Suppressor macrophage (primary cell): ENCODE results near the gene SUV39H2.
A peak's percentile ranks its signal among the peaks of the same experiment; 100 is the strongest.
"Not testable (repeated sequence)": the region's sequence is repeated elsewhere in the genome, so short reads cannot be mapped to it uniquely, and the experiment has no call there.

Experiments
- DNase-seq, 4 experiments: peaks; one replicate each; pipeline ENCODE4 v3.0.0-alpha.2; 2020 to 2022
- total RNA-seq, 17 experiments: gene quantifications; one replicate each; lab custom pipeline; 2026; ENCODE audit warnings: mixed read lengths in 6 of 17, inconsistent platforms in 3 of 17; lab: John Stamatoyannopoulos, UW

Gene SUV39H2, protein sequence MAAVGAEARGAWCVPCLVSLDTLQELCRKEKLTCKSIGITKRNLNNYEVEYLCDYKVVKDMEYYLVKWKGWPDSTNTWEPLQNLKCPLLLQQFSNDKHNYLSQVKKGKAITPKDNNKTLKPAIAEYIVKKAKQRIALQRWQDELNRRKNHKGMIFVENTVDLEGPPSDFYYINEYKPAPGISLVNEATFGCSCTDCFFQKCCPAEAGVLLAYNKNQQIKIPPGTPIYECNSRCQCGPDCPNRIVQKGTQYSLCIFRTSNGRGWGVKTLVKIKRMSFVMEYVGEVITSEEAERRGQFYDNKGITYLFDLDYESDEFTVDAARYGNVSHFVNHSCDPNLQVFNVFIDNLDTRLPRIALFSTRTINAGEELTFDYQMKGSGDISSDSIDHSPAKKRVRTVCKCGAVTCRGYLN
- total RNA-seq, result 1.4 to 16.7 (median 6.9) reads per million in 17 experiments

DNA sequence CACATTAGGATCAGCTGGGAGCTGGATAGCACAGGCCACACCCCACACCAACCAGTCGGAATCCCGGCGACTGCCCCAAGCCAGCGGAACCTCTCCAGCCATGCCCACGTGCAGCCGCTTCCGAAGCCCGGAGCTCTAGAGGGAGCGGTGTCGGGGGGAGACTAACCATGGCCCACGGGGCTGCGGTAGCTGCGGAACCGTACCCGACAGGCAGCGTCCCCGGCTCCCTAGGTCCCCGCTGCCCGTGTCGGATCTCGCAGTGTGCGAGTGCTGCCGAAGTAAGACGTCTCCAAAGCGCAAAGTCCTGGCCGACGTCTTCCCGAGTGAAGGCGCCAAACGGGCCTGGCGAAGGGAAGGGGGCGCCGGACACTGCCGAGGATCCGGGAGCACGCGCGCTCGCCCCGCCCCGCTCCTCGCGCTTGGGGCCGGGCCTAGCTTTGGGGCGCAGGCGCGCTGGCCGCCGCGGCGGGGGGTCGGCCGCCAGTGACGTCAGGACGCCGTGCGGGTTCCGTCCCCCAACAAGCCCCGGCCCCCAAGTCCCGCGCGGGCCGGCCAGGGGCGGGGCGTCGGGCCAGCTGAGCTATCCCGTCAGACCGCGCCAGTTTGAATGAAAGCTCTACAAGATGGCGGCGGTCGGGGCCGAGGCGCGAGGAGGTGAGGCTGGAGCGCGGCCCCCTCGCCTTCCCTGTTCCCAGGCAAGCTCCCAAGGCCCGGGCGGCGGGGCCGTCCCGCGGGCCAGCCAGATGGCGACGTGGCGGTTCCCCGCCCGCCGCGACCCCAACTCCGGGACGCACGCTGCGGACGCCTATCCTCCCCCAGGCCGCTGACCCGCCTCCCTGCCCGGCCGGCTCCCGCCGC lies at the start of gene SUV39H2:
Gene SUV39H2, plus strand, starts transcription at position 601 of the 858 bp plus-strand sequence. Its CDS starts 23 bp downstream, at position 624.
- peak; percentile 97 to 99 (median 98) for DNase-seq

DNA sequence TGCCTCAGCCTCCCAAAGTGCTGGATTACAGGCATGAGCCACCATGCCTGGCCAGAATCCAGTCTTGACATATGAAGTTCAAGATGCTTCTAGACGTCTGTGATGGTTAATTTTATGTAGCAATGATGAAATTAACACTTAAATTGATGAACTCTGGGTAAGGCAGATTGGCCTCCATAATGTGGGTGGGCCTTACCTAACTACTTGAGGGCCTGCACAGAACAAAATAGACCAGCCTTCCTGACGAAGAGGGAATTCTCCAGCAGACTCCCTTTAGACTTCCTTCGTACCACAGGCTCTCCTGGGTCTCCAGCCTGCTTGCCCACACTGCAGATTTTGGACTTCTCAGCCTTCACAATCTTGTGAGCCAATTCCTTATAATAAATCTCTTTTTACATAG lies 45.6 kb upstream of the SUV39H2 start:
- no peak for DNase-seq

DNA sequence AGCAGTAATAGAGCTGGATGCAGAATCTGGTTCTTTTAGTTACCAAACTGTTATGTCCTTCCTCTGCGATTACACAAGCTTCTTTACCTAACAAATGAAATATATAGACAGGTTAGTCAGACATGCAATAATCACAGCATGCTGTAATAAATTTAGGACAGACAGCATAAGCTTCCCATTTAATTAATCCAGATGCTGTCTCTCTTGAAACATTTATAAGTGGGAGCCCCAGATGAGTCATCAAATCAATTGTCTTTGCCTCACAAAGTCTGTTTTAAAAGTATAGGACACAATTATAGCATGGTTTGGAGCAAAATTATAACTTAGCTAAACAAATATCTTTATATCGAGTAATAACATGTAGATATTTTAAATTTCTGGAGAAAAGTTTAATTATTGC lies 42.5 kb upstream of the SUV39H2 start:
- no peak for DNase-seq

DNA sequence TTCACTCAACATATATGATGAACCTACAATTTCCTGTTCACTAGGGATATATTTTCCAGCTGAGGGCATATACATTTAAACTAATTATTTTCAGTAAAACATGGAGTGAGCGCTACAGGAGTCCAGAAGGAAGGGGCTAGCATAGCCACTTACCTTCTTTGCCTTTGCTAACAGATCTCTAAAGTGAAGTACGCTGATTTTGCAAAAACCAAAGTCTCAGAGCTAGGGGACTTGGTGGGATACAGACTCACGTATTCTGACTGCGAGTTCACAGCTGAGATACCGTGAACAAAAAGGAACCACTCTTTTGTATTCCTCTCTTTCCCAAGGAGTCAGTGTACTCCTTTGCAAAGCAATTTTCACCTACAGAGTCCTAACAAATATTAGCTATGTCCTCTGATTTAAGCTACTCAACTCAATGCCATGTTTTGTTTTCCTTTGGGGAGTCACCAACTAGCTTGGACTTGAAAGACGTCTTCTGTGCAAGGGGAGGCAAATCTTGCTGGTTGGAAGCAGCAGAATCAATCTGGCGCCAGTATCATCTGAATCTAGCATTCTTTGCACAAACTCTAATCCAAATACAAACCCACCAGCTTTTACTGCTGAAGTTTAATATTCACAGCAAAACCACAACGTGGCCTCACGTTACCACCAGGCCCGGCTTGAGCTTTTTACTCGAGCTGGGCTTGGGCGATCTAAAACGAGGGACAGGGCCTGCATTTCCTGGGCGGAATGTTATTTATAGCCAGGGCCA lies 41.5 kb upstream of the SUV39H2 start:
- DNase-seq, result no peak

DNA sequence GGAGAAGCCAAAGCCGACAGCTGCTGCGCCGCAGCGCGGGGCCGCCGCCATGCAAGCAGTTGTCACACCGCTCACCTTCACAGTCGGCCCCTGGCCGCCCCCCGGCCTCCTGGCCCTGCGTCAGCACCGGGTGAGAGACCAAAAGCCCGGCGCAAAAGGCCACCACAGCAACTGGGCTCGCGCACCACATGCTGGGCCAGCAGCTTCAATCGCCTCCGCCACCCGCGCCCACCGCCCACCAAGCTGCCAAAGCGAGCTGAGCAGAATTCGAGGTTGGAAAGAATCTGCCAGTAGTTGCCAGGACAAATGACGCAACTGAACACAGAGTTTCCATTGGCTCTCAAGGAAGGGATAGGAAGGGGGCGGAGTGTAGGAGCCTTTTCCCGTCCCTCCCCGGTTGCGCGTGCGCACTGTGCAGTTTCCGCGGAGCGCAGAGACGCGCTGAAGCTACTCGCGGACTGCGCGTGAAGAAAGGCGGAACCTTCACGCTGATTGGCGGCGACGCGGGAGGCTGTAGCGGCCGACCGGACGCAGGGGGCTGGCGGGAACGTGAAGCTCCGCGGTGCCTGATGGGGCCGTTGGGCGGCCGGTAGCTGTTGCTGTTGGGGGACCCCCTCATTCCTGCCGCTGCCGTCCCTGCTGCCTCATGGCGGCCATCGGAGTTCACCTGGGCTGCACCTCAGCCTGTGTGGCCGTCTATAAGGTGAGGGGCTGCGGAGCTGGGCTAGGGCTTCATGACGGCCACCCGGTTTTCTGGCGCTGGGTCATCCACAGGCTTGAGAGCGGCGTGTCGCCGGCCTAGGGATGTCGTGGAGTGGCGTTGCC lies 40.7 kb upstream of the SUV39H2 start, which contains the start of the genes CDNF, HSPA14 and MSANTD7:
Gene CDNF, minus strand, starts transcription at position 281 of the 825 bp plus-strand sequence. Its CDS starts 91 bp downstream, at position 190.
Gene HSPA14, plus strand, starts transcription at position 550 of the 825 bp plus-strand sequence. Its CDS starts 97 bp downstream, at position 647.
Gene MSANTD7, plus strand, starts transcription at position 550 of the 825 bp plus-strand sequence. CDS start 3,979 bp downstream, outside the sequence.
- peak; percentile 100 for DNase-seq

DNA sequence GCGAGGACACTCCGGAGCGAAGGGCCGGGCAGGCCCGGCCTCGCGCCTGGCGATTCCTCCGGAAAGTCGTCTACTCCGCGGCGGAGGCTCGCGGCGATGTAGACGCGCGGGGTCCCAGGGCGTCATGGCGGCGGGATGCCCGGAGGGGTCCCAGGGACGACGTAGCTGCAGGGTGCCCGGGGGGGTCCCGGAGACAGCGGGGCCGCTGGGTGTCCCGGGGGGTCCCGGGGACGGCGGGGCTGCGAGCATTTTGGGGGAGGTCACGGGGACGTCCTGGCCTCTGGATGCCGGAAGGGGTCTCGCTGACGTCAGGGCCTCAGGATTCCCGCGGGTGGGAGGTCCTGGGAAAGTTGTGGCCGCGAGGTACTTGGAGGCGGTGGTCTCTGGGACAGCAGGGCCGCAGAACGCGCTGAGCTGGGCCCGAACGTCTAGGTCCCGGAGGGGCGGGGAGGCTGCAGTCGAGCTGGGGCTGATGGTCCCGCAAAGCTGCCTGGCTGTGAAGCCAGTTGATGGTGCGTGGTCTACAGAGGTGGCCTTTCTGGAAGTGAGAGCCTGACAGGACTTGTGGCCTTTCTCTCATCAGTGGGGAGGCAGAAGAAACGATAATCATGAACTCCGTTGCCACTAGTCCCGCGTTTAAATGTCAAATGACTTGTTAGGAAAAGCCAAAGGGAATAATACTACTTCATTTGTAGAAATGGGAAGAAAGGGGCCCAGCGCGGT lies 39.9 kb upstream of the SUV39H2 start:
- DNase-seq, result peak; percentile 14 to 45 (median 36)

DNA sequence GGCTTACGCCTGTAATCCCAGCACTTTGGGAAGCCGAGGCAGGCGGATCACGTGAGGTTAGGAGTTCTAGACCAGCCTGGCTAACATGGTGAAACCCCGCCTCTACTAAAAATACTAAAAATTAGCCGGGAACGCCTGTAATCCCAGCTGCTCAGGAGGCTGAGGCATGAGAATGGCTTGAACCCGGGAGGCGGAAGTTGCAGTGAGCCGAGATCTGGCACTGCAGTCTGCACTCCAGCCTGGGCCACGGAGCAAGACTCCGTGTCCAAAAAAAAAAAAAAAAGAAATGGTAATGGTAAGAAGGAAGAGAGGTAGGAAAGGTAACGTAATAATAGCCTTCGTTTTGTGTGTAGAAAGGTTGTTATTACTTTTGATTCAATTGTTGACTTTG lies 39.4 kb upstream of the SUV39H2 start:
- DNase-seq, result peak; percentile 11 to 44 (median 18)

DNA sequence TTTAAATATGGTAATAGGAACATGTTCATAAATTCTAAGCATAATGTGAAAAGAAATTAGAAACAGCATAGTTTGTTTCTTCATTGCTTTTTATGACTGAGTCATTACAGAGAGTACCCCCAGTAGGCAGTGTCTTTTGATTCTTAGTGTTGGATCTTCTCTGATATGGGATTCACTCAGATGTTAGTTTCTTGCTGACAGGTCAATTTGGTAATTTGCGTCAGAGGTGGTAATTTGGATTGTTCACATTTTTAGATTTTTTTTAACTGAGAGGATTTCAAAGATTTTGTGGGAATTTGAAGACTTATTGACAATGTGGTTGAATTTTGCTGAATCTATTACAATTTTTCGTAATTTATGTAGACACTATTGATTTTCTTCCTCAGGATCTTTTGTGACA lies 38.5 kb upstream of the SUV39H2 start:
- no peak for DNase-seq

DNA sequence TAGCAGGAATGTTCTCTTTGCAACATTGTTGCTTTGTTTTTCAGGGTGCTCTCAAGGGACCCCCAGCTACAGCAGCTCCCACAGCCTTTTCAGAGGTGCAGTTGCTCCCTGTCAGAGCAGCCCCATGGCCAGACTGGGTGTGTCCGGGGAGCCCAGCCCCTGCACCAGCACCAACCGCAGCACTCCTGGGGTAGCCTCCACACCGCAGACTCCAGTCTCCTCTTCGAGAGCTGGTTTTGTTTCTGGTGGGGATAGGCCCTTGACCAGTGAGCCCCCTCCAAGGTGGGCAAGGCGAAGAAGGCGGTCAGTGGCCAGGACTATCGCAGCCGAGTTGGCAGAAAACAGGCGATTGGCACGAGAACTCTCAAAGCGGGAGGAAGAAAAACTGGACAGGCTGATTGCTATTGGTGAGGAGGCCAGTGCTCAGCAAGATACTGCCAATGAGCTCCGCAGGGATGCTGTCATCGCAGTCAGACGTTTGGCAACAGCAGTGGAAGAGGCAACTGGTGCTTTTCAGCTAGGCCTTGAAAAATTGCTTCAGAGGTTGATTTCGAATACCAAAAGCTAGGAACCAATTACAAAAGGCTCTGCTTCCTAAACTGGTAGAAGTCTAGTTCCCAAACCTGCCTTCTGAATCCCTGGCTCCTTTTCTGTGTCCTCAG lies 35.2 kb upstream of the SUV39H2 start:
- no peak for DNase-seq

DNA sequence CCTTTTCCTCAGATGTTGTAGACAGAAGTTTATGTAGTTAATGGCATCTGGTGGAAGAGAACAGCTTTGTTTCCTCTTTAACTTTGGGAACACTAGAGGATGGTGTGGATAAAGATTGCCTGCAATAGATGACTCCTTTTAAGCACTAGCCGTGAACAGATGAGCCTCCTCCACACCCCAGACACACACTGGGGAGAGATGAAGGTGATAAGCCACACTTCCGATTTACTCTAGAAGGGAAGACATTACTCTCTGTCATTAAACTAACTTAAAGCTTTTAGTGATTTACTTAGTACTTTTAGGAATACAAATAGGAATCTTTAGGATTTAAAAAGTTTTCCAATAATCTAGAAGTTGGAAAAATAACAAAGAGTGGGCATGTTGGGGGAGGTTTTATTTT lies 33.7 kb upstream of the SUV39H2 start:
- no peak for DNase-seq

DNA sequence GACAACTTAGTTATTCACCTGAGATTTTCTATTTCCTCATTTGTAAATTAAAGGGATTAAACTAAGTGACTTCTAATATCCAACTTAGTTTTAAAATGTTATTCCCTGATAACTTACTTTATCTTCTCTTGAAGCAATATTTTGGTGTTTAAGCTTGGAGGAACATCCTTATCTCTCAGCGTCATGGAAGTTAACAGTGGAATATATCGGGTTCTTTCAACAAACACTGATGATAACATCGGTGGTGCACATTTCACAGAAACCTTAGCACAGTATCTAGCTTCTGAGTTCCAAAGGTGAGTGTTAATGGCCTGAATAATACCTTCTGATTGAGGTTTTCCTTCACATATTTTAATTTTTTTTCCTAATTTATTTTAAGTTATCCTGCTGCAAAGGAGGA lies 26.4 kb upstream of the SUV39H2 start:
- no peak for DNase-seq

DNA sequence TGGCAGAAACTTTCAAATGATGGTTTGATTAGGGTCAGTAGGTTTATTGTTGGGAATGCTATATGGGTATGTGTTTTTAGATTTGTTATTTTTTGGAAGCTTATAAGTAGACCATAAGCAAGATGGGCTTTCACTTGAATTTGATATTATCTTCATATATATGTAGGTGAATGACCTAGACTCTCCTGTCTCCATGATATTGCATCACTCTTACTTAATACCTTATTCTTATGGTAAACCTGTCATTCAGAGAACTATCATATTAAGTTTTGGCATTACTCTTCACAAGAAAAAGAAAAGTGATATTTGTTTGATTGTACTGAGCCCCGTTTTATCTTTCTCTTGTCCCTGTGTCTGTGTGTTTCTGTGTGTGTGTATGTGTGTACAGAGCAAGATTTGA lies 23.2 kb upstream of the SUV39H2 start:
- no peak for DNase-seq

DNA sequence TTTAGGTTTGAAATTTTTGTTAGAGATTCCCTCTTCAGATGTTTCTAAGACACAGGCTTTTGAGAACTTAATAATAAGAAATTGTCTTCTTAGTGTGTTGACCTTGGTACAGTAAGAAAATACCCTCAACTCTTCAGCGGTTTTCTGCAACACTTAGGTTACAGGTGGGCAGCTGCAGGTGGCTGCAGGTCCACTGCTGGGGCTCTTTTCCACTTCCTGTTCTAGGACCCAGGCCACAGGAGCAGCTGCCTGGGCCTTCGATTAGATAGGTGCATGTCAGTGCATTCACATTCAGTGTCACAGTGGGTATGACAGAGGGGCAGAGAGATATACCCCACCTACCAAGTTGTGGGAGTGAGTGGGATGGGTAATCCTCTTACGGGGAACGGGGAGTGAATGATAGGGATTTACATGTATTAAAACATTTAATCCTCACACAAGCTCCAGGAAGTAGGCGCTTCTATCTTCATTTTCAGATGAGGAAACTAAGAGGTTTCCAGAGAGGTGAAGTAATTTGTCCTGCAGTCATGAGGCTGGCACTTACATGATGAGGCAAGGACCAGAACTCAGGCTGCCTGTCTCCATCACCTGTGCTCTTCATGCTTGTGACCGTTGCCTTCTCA lies 20.2 kb upstream of the SUV39H2 start:
- peak in 1 of 4 experiments; percentile 9 for DNase-seq

DNA sequence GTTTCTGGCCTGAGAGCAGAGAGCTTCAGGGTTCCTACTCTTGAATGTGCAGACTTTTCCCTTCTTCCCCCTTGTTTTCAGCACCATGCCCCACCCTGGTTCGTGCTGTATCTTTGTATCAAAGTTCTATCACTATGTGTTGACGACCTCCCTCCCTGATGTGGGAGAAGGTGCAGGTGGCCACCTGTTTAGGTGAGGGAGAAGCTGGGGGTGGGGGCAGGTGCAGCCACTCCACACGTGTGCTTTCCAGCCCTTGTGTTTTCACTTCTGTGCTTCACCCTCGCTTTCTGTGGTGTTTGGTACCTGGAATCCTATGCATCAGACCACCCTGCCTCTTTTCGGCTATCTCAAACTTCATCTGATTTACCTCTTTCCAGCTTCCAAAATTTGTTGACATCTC lies 19.6 kb upstream of the SUV39H2 start:
- DNase-seq, result no peak

DNA sequence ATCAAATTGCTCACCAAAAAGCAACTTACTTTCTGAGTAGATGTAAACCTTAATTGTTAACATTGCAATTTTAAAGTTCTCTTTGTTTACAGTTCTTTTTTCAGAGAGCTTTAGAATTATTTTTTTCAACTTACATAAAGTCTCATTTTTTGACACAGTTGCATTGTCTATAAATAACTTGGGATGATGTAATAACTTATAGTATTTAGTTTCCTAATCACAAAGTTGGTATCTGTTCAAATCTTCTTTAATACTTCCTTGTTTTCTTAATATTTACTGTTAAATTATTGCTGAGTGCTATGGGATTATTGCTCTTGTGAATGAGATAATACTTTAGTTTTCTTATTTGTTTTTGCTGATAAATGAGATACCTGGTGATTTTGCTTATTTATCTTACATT lies 18.9 kb upstream of the SUV39H2 start:
- DNase-seq, result peak in 2 of 4 experiments; percentile 22 to 42

DNA sequence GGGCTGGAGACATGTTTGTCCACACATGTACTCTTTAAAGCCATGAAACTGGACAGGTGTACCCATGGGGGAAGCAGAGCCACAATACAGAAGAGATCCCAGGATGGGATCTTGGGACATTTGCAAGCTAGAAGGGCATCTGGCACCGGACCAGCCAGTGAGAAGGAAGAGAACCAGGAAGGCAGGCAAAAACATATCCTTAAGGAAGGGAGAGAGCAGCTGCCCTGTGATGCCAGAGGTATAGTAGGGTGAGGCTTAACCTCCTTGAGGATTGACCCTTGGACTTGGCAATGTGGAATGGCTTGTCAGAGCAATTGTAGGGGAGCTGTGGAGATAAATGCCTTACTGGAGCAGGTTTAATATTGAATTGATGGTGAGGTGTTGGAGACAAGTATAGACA lies 17.9 kb upstream of the SUV39H2 start:
- no peak for DNase-seq

DNA sequence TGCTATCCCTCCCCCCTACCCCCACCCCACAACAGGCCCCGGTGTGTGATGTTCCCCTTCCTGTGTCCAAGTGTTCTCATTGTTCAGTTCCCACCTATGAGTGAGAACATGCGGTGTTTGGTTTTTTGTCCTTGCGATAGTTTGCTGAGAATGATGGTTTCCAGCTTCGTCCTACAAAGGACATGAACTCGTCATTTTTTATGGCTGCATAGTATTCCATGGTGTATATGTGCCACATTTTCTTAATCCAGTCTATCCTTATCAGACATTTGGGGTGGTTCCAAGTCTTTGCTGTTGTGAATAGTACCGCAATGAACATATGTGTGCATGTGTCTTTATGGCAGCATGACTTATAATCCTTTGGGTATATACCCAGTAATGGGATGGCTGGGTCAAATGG lies 14.2 kb upstream of the SUV39H2 start:
- not testable (repeated sequence) for DNase-seq

DNA sequence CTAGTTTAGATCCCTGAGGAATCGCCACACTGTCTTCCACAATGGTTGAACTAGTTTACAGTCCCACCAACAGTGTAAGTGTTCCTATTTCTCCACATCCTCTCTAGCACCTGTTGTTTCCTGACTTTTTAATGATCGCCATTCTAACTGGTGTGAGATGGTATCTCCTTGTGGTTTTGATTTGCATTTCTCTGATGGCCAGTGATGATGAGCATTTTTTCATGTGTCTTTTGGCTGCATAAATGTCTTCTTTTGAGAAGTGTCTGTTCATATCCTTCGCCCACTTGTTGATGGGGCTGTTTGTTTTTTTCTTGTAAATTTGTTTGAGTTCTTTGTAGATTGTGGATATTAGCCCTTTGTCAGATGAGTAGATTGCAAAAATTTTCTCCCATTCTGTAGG lies 13.8 kb upstream of the SUV39H2 start:
- not testable (repeated sequence) for DNase-seq

DNA sequence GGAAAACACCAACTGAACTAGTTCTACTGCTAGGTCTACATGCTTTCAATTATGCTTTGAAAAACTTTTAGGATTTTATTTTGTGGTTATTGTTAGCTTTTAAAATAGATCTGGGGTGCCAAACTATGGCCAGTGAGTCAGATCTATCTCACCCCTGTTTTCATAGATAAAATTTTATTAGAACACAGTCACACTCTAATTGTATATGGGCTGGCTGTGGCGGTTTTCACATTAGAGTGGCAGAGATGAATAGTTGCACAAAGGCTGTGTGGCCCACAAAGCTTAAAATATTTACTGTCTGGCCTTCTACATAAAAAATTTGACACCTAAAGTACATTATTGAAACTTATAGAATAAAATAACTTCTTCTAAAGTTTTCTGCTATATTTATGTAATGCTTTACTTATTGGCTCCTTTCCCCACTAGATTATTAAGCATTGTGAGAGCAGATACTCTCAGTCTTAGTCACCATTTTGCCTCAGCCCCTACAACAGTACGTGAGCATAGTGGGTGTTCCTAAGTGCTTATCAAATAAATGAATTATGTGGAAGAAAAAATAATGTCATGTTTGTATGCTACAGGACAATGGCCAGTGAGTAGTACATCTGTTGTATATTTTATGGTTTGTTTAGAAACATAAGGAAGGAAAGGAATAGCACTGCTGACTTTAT lies 5.4 kb upstream of the SUV39H2 start:
- no peak for DNase-seq
